Activated naive CD8-positive, alpha-beta T cell treated with anti-CD3 and anti-CD28 coated beads, Interleukin-2, amount 50 U/mL, for 24 hours (primary cell): ENCODE results near the gene ILF2.
"Not testable (repeated sequence)": the region's sequence is repeated elsewhere in the genome, so short reads cannot be mapped to it uniquely, and the experiment has no call there.

Experiments
- ATAC-seq: fragments of 150-1000 bp; cut with Tn5 transposase; one replicate; pipeline ENCODE4 v1.10.0; 2021
- DNase-seq: peaks from one replicate; pipeline ENCODE4 v3.0.0; 2021
- H3K27ac Mint-ChIP-seq: one replicate; pipeline ENCODE4 v1.8.0; 2021; ENCODE audit warnings: mild to moderate bottlenecking, mixed read lengths
- H3K27me3 Mint-ChIP-seq: one replicate; pipeline ENCODE4 v1.8.0; 2021; ENCODE audit warnings: mixed read lengths
- H3K36me3 Mint-ChIP-seq: one replicate; pipeline ENCODE4 v1.8.0; 2021; ENCODE audit warnings: low read depth, mixed read lengths
- H3K4me1 Mint-ChIP-seq: one replicate; pipeline ENCODE4 v1.8.0; 2021; ENCODE audit warnings: mixed read lengths
- H3K4me3 Mint-ChIP-seq: one replicate; pipeline ENCODE4 v1.8.0; 2021; ENCODE audit warnings: mild to moderate bottlenecking, moderate library complexity, mixed read lengths
- H3K9me3 Mint-ChIP-seq: one replicate; pipeline ENCODE4 v1.8.0; 2021; ENCODE audit warnings: mixed read lengths

ILF2 gene

DNA sequence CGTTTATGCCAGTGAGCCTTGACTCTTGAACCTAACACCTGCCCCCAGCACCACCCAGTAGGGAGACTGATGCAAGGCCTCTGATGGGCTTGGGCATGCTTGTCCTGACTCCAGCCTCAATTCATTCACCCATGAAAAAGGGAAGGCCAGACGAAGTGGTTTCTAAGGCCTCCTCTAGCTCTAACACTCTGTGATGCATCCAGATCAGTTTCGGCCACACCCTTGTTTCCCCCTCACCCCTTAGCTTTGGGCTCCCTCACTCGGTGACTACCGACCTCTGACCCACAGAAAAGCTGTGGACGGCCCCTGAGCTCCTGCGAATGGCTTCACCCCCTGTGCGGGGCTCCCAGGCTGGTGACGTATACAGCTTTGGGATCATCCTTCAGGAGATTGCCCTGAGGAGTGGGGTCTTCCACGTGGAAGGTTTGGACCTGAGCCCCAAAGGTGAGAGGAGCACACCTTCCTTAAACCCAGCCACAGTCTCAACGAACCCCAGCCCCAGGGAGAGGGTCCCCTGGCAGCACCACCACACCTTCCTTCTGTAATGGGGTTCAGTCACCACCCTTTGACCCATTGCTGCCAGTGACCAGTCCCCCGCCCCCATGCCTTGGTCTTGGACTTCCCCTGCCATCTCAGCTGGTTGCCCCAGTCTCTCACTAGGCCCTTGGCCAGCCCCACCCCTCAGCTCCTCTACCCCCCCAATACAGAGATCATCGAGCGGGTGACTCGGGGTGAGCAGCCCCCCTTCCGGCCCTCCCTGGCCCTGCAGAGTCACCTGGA, 16.7 kb upstream of the ILF2 start:
- Mint-ChIP-seq H3K4me1 (peaks cover 3% of the 10 kb centered on the region), H3K27me3 (peaks cover 6% of the 10 kb centered on the region), H3K36me3 (no peaks in the 10 kb centered on the region), H3K27ac (no peak overlapping the region), H3K4me3 (no peak overlapping the region), H3K9me3 (no peaks in the 10 kb centered on the region)
- no peak for ATAC-seq
- no peak for DNase-seq

DNA sequence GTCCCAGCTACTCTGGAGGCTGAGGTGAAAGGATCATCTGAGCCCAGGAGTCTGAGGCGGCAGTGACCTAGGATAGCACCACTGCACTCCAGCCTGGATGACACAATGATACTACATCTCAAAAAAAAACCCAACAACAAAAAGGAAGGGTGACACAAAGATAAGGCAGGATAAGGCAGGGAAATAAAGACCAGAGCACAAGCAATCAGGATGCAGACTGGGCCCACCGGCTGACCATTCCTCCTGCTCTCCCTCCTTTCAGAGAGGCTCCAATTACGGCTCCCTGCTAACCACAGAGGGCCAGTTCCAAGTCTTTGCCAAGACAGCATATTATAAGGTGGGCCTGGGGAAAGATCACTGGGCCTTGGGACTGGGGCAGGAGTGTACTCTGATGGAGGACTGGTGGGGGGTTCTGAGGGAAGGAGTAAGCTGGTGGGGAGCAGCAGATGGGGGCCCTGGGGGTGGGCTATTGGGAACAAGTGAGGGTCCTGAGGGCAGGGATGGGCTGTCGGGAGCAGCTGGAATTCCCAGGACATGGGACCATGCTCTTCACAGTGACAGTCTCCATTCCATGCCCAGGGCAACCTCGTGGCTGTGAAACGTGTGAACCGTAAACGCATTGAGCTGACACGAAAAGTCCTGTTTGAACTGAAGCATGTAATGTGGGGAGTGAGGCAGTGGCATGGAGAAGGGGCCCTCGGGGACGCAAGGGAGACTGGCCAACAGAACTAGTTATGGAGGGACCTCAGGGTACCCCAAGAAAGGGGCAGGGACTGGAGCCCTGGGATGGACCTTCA, 14.9 kb upstream of the ILF2 start:
- no peaks in the 10 kb centered on the region for H3K36me3 Mint-ChIP-seq
- no peaks in the 10 kb centered on the region for H3K9me3 Mint-ChIP-seq
- H3K4me1 Mint-ChIP-seq: no peaks in the 10 kb centered on the region
- no peak for ATAC-seq
- H3K4me3 Mint-ChIP-seq: no peak overlapping the region
- no peak for DNase-seq
- peaks cover 20% of the 10 kb centered on the region for H3K27me3 Mint-ChIP-seq
- no peak overlapping the region for H3K27ac Mint-ChIP-seq

DNA sequence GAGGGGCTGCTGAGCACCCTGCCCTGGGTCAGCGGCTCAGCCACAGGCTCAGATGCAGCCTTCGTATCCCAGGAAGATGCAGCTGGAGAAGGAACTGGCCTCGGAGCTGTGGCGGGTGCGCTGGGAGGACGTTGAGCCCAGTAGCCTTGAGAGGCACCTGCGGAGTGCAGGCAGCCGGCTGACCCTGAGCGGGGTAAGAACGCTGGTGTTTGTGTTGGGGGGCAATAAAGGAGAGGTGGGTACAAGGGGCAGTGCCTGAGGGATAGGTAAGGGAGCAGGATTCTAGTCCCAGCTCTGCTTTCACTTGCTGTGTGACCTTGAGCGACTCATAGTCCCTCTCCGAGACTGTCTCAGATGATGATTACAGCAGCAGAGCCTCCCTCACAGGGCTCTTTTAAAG, 14.1 kb upstream of the ILF2 start:
- no peak overlapping the region for H3K4me3 Mint-ChIP-seq
- DNase-seq (no peak), ATAC-seq (no peak)
- H3K27me3 Mint-ChIP-seq: peaks cover 28% of the 10 kb centered on the region
- H3K36me3 Mint-ChIP-seq: no peaks in the 10 kb centered on the region
- no peaks in the 10 kb centered on the region for H3K4me1 Mint-ChIP-seq
- no peak overlapping the region for H3K27ac Mint-ChIP-seq
- H3K9me3 Mint-ChIP-seq: no peaks in the 10 kb centered on the region

GRCh38 chr1:153683854-153684253, 13.1 kb upstream of the ILF2 start:
- Mint-ChIP-seq H3K9me3 (no peaks in the 10 kb centered on the region), H3K36me3 (no peaks in the 10 kb centered on the region), H3K4me1 (peaks cover 5% of the 10 kb centered on the region), H3K27me3 (peaks cover 32% of the 10 kb centered on the region), H3K4me3 (no peak overlapping the region), H3K27ac (no peak overlapping the region)
- ATAC-seq (no peak), DNase-seq (no peak)

- Mint-ChIP-seq H3K36me3 (no peaks in the 10 kb centered on the region), H3K4me3 (no peak overlapping the region), H3K27me3 (peaks cover 43% of the 10 kb centered on the region), H3K27ac (no peak overlapping the region), H3K4me1 (peaks cover 14% of the 10 kb centered on the region), H3K9me3 (no peaks in the 10 kb centered on the region)
- ATAC-seq: no peak
- no peak for DNase-seq
Measured at GRCh38 chr1:153682730-153683129, 11.9 kb upstream of the ILF2 start.

- H3K4me1 Mint-ChIP-seq: peaks cover 18% of the 10 kb centered on the region
- H3K27me3 Mint-ChIP-seq: peaks cover 55% of the 10 kb centered on the region
- ATAC-seq (no peak), DNase-seq (no peak)
- no peaks in the 10 kb centered on the region for H3K9me3 Mint-ChIP-seq
- no peaks in the 10 kb centered on the region for H3K36me3 Mint-ChIP-seq
- H3K27ac Mint-ChIP-seq: no peak overlapping the region
- H3K4me3 Mint-ChIP-seq: peak overlapping the region; percentile 69
Measured at GRCh38 chr1:153680120-153680403, 9.3 kb upstream of the ILF2 start.

GRCh38 chr1:153679337-153680119, 8.7 kb upstream of the ILF2 start:
- H3K27me3 Mint-ChIP-seq: peaks cover 55% of the 10 kb centered on the region
- ATAC-seq (peak; percentile 53), DNase-seq (peak; percentile 42)
- no peaks in the 10 kb centered on the region for H3K9me3 Mint-ChIP-seq
- peaks cover 18% of the 10 kb centered on the region for H3K4me1 Mint-ChIP-seq
- H3K27ac Mint-ChIP-seq: no peak overlapping the region
- no peaks in the 10 kb centered on the region for H3K36me3 Mint-ChIP-seq
- peak overlapping the region; percentile 69 for H3K4me3 Mint-ChIP-seq

DNA sequence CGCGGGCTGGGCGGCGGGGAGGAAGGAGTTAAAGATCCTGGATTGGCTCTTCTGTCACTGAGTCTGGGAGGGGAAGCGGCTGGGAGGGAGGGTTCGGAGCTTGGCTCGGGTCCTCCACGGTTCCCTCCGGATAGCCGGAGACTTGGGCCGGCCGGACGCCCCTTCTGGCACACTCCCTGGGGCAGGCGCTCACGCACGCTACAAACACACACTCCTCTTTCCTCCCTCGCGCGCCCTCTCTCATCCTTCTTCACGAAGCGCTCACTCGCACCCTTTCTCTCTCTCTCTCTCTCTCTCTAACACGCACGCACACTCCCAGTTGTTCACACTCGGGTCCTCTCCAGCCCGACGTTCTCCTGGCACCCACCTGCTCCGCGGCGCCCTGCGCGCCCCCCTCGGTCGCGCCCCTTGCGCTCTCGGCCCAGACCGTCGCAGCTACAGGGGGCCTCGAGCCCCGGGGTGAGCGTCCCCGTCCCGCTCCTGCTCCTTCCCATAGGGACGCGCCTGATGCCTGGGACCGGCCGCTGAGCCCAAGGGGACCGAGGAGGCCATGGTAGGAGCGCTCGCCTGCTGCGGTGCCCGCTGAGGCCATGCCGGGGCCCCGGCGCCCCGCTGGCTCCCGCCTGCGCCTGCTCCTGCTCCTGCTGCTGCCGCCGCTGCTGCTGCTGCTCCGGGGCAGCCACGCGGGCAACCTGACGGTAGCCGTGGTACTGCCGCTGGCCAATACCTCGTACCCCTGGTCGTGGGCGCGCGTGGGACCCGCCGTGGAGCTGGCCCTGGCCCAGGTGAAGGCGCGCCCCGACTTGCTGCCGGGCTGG, 7.9 kb upstream of the ILF2 start, which contains the start of gene NPR1:
NPR1 (plus strand) TSS at position 170 of the 818 bp plus-strand sequence; CDS start at position 591, 421 bp downstream.
- H3K9me3 Mint-ChIP-seq: no peaks in the 10 kb centered on the region
- no peaks in the 10 kb centered on the region for H3K36me3 Mint-ChIP-seq

DNA sequence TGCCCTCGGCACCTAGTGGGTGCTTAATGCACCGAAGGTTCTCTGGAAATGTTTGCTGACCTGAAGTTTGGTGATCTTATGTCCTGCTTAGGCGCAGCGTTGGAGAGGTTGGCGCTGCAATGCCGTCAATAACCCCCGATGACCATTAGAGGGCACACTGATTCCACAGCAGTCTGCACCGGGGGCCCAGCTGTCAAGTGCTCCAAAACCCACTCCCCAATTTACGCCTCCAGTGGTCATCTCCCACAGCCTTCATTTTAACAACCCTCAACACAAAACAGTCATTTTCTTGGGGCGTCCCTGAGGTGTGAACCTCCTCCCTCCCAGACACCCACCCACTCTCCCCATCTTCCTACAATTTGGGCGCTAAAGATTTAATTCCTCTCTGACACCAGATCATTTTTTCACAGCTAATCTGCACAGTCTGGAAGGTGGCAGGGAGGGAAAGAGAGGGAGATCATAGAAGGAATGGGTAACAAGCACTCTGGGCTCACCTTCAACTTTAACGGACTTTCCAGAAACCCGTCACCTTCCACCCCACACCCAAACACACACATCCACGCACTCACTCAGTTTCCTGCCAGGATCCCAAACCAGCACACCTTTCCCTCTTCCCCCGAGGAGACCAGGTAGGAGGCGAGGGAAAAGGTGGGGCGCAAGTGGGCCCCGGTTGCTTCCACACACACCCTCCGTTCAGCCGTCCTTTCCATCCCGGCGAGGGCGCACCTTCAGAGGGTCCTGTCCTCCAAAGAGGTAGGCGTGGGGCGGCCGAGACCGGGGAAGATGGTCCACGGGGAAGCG, 7.1 kb upstream of the ILF2 start:
- Mint-ChIP-seq H3K4me3 (peak overlapping the region; percentile 72), H3K9me3 (no peaks in the 10 kb centered on the region), H3K27me3 (peaks cover 51% of the 10 kb centered on the region), H3K4me1 (peaks cover 18% of the 10 kb centered on the region), H3K36me3 (no peaks in the 10 kb centered on the region), H3K27ac (no peak overlapping the region)
- DNase-seq (peak; percentile 57), ATAC-seq (peak; percentile 41)

More for the DNA sequence above, 7.9 kb upstream of the ILF2 start, which contains the start of gene NPR1:
- Mint-ChIP-seq H3K27me3 (peaks cover 51% of the 10 kb centered on the region), H3K27ac (no peak within 1 kb of the TSS), H3K4me1 (peaks cover 18% of the 10 kb centered on the region), H3K4me3 (peak within 1 kb of the TSS; percentile 72)
- peak; percentile 41 for ATAC-seq
- peak; percentile 23 for DNase-seq

DNA sequence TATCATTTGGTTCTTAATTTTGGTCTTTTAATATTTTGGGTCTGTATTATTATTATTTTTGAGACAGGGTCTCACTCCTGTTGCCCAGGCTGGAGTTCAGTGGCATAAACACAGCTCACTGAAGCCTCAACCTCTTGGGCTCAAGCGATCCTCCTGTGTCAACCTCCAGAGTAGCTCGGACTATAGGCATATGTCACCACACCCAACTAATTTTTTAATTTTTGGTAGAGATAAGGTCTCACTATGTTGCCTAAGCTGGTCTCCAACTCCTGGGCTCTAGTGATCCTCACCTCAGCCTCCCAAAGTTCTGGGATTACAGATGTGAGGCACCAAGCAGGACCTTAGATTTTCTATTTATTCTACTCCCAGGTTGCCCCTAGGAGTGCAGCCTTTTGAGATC, 2.7 kb upstream of the ILF2 start:
- ATAC-seq (no peak), DNase-seq (no peak)
- Mint-ChIP-seq H3K27ac (no peak overlapping the region), H3K27me3 (peaks cover 20% of the 10 kb centered on the region), H3K9me3 (no peaks in the 10 kb centered on the region), H3K4me3 (no peak overlapping the region), H3K36me3 (peaks cover 17% of the 10 kb centered on the region), H3K4me1 (peaks cover 31% of the 10 kb centered on the region)

- not testable (repeated sequence) for H3K27ac Mint-ChIP-seq, H3K4me3 Mint-ChIP-seq, H3K27me3 Mint-ChIP-seq, H3K9me3 Mint-ChIP-seq
- H3K36me3 Mint-ChIP-seq: peaks cover 34% of the 10 kb centered on the region
- peak; percentile 63 for DNase-seq
- ATAC-seq: peak; percentile 41
- H3K4me1 Mint-ChIP-seq: peaks cover 35% of the 10 kb centered on the region
Measured at GRCh38 chr1:153671628-153672353, 998 bp upstream of the ILF2 start.

DNA sequence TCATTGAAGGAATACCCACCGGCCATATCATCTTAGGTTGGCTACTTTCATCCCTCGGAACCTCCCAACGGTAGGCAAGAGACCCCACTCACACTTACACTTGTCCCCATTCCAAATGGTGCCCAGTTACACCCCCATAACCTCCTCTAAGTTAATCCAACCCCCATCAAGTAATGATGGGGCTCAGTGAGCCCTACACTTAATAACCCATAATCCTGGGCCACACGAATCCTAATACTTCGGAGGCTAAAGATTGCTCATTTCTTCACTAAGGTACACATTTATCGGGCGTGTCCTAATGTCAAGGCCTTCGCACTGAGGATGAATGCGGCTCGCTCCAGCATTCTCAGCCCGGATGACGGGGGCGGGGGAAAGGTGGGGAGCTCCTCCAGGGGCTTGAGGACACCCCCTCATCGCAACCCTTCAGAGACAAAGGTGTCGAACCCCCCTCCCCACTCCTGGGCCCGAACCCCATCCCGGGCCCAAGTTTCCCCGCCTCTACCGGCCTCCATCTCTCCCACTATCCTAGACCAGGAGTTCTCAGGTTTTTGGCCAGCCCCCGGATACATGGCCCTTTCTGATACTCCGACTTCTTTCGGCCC, 435 bp downstream of the ILF2 start:
- Mint-ChIP-seq H3K36me3 (peaks cover 48% of the 10 kb centered on the region), H3K9me3 (no peaks in the 10 kb centered on the region), H3K4me3 (no peak overlapping the region), H3K27me3 (no peaks in the 10 kb centered on the region), H3K4me1 (peaks cover 35% of the 10 kb centered on the region), H3K27ac (no peak overlapping the region)
- ATAC-seq (no peak), DNase-seq (peak; percentile 34)

DNA sequence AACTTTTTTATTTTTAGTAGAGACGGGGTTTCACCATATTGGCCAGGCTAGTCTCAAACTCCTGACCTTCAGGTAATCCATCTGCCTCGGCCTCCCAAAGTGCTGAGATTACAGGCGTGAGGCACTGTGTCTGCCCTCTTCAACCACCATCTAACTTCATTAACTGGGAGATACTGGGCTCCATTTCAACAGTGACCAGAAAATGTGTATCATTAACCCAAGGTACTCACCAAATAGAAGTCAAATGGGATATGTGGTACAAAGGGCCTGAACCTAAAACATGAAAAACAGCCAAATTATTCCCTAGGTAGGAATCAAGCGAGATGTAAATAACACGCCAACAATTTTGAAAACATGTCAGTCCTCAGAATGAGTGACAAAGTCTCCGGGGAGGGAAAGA, 1.2 kb downstream of the ILF2 start:
- Mint-ChIP-seq H3K4me1 (peaks cover 35% of the 10 kb centered on the region), H3K27me3 (no peaks in the 10 kb centered on the region), H3K27ac (no peak overlapping the region), H3K9me3 (no peaks in the 10 kb centered on the region), H3K4me3 (no peak overlapping the region), H3K36me3 (peaks cover 56% of the 10 kb centered on the region)
- ATAC-seq (no peak), DNase-seq (no peak)
